ENCODE measurements around the gene ATP6V1F.

GRCh38 chr7:128858380-128859231 lies 4.0 kb upstream of the ATP6V1F start:
- TF ChIP-seq, protein P1, sequence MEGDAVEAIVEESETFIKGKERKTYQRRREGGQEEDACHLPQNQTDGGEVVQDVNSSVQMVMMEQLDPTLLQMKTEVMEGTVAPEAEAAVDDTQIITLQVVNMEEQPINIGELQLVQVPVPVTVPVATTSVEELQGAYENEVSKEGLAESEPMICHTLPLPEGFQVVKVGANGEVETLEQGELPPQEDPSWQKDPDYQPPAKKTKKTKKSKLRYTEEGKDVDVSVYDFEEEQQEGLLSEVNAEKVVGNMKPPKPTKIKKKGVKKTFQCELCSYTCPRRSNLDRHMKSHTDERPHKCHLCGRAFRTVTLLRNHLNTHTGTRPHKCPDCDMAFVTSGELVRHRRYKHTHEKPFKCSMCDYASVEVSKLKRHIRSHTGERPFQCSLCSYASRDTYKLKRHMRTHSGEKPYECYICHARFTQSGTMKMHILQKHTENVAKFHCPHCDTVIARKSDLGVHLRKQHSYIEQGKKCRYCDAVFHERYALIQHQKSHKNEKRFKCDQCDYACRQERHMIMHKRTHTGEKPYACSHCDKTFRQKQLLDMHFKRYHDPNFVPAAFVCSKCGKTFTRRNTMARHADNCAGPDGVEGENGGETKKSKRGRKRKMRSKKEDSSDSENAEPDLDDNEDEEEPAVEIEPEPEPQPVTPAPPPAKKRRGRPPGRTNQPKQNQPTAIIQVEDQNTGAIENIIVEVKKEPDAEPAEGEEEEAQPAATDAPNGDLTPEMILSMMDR (conservative IDR thresholded peaks at IDR 0.05) = no peak
- TF ChIP-seq EZH2 (IDR thresholded peaks at IDR 0.05; ENCODE audit: low read depth) = no peak

Data from PC-9 (cell line).